Measurements from ENCODE around the gene FHIP2A.
"Not testable (repeated sequence)": the region's sequence is repeated elsewhere in the genome, so short reads cannot be mapped to it uniquely, and the experiment has no call there.

The FHIP2A gene

GRCh38 chr10:114845978-114846693 is 24.6 kb downstream of the FHIP2A start:
- WGBS, result 96% methylated on average over 6 of the region's 8 CpGs
- Histone ChIP-seq H3K36me3 (ENCODE audit: insufficient read depth, low read length) (peaks cover 80% of the 10 kb centered on the region), H3K4me3 (ENCODE audit: low read length) (no peak overlapping the region), H3K27ac (ENCODE audit: low read depth, low read length) (no peak overlapping the region), H3K4me1 (ENCODE audit: insufficient read depth, low read length) (no peaks in the 10 kb centered on the region), H3K9me3 (ENCODE audit: insufficient read depth, low read depth, low read length) (no peaks in the 10 kb centered on the region), H3K27me3 (ENCODE audit: insufficient read depth, low read length) (no peaks in the 10 kb centered on the region), H3K9ac (ENCODE audit: low read depth, low read length) (no peak overlapping the region)

GRCh38 chr10:114847517-114847916 is 25.9 kb downstream of the FHIP2A start:
- not testable (repeated sequence) for H3K4me3 ChIP-seq (ENCODE audit: low read length); H3K9ac ChIP-seq (ENCODE audit: low read depth, low read length); H3K9me3 ChIP-seq (ENCODE audit: insufficient read depth, low read depth, low read length); H3K4me1 ChIP-seq (ENCODE audit: insufficient read depth, low read length); H3K27ac ChIP-seq (ENCODE audit: low read depth, low read length); H3K27me3 ChIP-seq (ENCODE audit: insufficient read depth, low read length)
- WGBS, result 90% methylated on average over 9 of the region's 10 CpGs
- peaks cover 86% of the 10 kb centered on the region for H3K36me3 ChIP-seq (ENCODE audit: insufficient read depth, low read length)

GRCh38 chr10:114849674-114850073 is 28.1 kb downstream of the FHIP2A start:
- no peaks in the 10 kb centered on the region for H3K27me3 ChIP-seq (ENCODE audit: insufficient read depth, low read length)
- no peak overlapping the region for H3K4me3 ChIP-seq (ENCODE audit: low read length)
- H3K36me3 ChIP-seq (ENCODE audit: insufficient read depth, low read length), result peaks cover 81% of the 10 kb centered on the region
- H3K4me1 ChIP-seq (ENCODE audit: insufficient read depth, low read length), result no peaks in the 10 kb centered on the region
- 94% methylated on average over 4 of the region's 4 CpGs for WGBS
- no peak overlapping the region for H3K27ac ChIP-seq (ENCODE audit: low read depth, low read length)
- H3K9me3 ChIP-seq (ENCODE audit: insufficient read depth, low read depth, low read length), result no peaks in the 10 kb centered on the region
- no peak overlapping the region for H3K9ac ChIP-seq (ENCODE audit: low read depth, low read length)

GRCh38 chr10:114850126-114850525 is 28.5 kb downstream of the FHIP2A start:
- Histone ChIP-seq H3K4me1 (ENCODE audit: insufficient read depth, low read length) (no peaks in the 10 kb centered on the region), H3K4me3 (ENCODE audit: low read length) (no peak overlapping the region), H3K9ac (ENCODE audit: low read depth, low read length) (no peak overlapping the region), H3K27me3 (ENCODE audit: insufficient read depth, low read length) (no peaks in the 10 kb centered on the region), H3K9me3 (ENCODE audit: insufficient read depth, low read depth, low read length) (no peaks in the 10 kb centered on the region), H3K36me3 (ENCODE audit: insufficient read depth, low read length) (peaks cover 82% of the 10 kb centered on the region), H3K27ac (ENCODE audit: low read depth, low read length) (no peak overlapping the region)
- WGBS, result 81% methylated on average over 2 of the region's 2 CpGs

DNA sequence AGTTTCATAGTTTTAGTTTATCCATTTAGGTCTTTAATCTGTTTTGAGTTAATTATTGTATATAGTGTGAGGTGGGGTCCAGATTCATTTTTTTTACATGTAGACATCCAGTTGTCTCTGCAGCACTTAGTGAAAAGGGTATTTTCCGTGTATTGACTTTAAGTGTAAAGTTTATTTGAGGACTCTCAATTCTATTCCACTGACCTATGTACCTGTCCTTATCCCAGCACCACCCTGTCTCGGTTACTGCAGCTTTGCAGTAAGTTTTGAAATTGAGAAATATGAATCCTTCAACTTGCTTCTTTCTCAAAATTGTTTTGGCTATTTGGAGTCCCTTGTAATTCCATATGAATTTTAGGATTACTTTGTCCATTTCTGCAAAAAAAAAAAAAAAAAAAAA is 29.8 kb downstream of the FHIP2A start:
- 100% methylated on average over 1 of the region's 2 CpGs for WGBS

GRCh38 chr10:114852197-114852596 is 30.6 kb downstream of the FHIP2A start:
- Histone ChIP-seq H3K9me3 (ENCODE audit: insufficient read depth, low read depth, low read length) (no peaks in the 10 kb centered on the region), H3K4me3 (ENCODE audit: low read length) (no peak overlapping the region), H3K27ac (ENCODE audit: low read depth, low read length) (no peak overlapping the region), H3K27me3 (ENCODE audit: insufficient read depth, low read length) (no peaks in the 10 kb centered on the region), H3K4me1 (ENCODE audit: insufficient read depth, low read length) (no peaks in the 10 kb centered on the region), H3K9ac (ENCODE audit: low read depth, low read length) (no peak overlapping the region), H3K36me3 (ENCODE audit: insufficient read depth, low read length) (peaks cover 84% of the 10 kb centered on the region)

More for the DNA sequence above, 29.8 kb downstream of the FHIP2A start:
- H3K4me1 ChIP-seq (ENCODE audit: insufficient read depth, low read length), result no peaks in the 10 kb centered on the region
- H3K4me3 ChIP-seq (ENCODE audit: low read length), result no peak overlapping the region
- peaks cover 82% of the 10 kb centered on the region for H3K36me3 ChIP-seq (ENCODE audit: insufficient read depth, low read length)
- no peaks in the 10 kb centered on the region for H3K9me3 ChIP-seq (ENCODE audit: insufficient read depth, low read depth, low read length)
- no peak overlapping the region for H3K27ac ChIP-seq (ENCODE audit: low read depth, low read length)
- no peak overlapping the region for H3K9ac ChIP-seq (ENCODE audit: low read depth, low read length)
- no peaks in the 10 kb centered on the region for H3K27me3 ChIP-seq (ENCODE audit: insufficient read depth, low read length)

- WGBS, result 92% methylated on average over 1 of the region's 1 CpG
These were observed 33.3 kb downstream of the FHIP2A start for GRCh38 chr10:114854906-114855305.

DNA sequence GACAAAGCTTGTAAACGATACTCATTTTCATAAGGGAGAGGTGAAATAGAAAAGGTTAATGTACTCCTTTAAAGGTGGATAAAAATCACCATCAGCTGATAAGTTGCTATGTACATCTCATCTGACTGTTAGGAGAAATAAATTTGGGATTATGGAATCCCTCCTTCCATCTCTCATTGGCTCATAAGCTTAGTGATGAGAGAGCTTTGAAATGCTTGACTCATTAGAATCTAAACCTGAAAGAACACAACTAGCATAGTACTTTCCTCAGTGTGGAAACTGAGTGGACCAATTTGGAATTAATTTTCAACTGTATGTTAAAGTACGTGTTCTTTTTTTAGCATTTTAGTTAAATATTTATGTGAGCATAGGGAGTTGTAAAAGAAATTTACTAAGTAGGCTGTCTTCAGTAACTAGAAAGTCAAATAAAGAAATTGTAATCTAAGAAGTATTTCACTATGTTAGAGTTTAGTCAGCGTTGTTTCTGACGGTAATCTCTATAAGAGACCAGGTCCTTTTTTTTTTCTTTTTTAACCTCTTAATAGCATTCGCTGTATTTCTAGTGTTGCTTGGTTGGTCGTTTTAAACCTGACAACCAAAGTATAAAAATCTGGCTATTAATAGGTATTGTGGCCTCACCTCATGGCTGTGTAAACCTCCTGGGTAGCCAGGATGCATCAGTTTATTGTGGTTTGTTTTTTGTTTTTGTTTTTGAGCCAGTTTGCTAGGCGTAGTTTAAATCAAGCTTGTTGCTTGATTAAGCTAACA is 34.4 kb downstream of the FHIP2A start:
- H3K9me3 ChIP-seq (ENCODE audit: insufficient read depth, low read depth, low read length), result no peaks in the 10 kb centered on the region
- no peak overlapping the region for H3K4me3 ChIP-seq (ENCODE audit: low read length)
- H3K27ac ChIP-seq (ENCODE audit: low read depth, low read length), result no peak overlapping the region
- H3K9ac ChIP-seq (ENCODE audit: low read depth, low read length), result no peak overlapping the region
- peaks cover 77% of the 10 kb centered on the region for H3K36me3 ChIP-seq (ENCODE audit: insufficient read depth, low read length)
- WGBS, result 93% methylated on average over 7 of the region's 7 CpGs
- H3K27me3 ChIP-seq (ENCODE audit: insufficient read depth, low read length), result no peaks in the 10 kb centered on the region
- H3K4me1 ChIP-seq (ENCODE audit: insufficient read depth, low read length), result no peaks in the 10 kb centered on the region

More at GRCh38 chr10:114854906-114855305, 33.3 kb downstream of the FHIP2A start:
- Histone ChIP-seq H3K9ac (ENCODE audit: low read depth, low read length) (no peak overlapping the region), H3K4me1 (ENCODE audit: insufficient read depth, low read length) (no peaks in the 10 kb centered on the region), H3K27me3 (ENCODE audit: insufficient read depth, low read length) (no peaks in the 10 kb centered on the region), H3K36me3 (ENCODE audit: insufficient read depth, low read length) (peaks cover 82% of the 10 kb centered on the region), H3K4me3 (ENCODE audit: low read length) (no peak overlapping the region), H3K9me3 (ENCODE audit: insufficient read depth, low read depth, low read length) (no peaks in the 10 kb centered on the region), H3K27ac (ENCODE audit: low read depth, low read length) (no peak overlapping the region)

- H3K9ac ChIP-seq (ENCODE audit: low read depth, low read length), result no peak overlapping the region
- no peak overlapping the region for H3K4me3 ChIP-seq (ENCODE audit: low read length)
- H3K9me3 ChIP-seq (ENCODE audit: insufficient read depth, low read depth, low read length), result no peaks in the 10 kb centered on the region
- 95% methylated on average over 9 of the region's 9 CpGs for WGBS
- no peaks in the 10 kb centered on the region for H3K4me1 ChIP-seq (ENCODE audit: insufficient read depth, low read length)
- H3K27ac ChIP-seq (ENCODE audit: low read depth, low read length), result no peak overlapping the region
- peaks cover 80% of the 10 kb centered on the region for H3K36me3 ChIP-seq (ENCODE audit: insufficient read depth, low read length)
- no peaks in the 10 kb centered on the region for H3K27me3 ChIP-seq (ENCODE audit: insufficient read depth, low read length)
These were observed 35.1 kb downstream of the FHIP2A start for GRCh38 chr10:114856544-114857287.

- H3K9ac ChIP-seq (ENCODE audit: low read depth, low read length); H3K9me3 ChIP-seq (ENCODE audit: insufficient read depth, low read depth, low read length); H3K4me3 ChIP-seq (ENCODE audit: low read length); H3K27me3 ChIP-seq (ENCODE audit: insufficient read depth, low read length); H3K27ac ChIP-seq (ENCODE audit: low read depth, low read length); H3K4me1 ChIP-seq (ENCODE audit: insufficient read depth, low read length): not testable (repeated sequence)
- 95% methylated on average over 8 of the region's 8 CpGs for WGBS
- H3K36me3 ChIP-seq (ENCODE audit: insufficient read depth, low read length), result peaks cover 83% of the 10 kb centered on the region
These were observed 35.6 kb downstream of the FHIP2A start for GRCh38 chr10:114857288-114857565.

- Histone ChIP-seq H3K4me1 (ENCODE audit: insufficient read depth, low read length) (no peaks in the 10 kb centered on the region), H3K9me3 (ENCODE audit: insufficient read depth, low read depth, low read length) (no peaks in the 10 kb centered on the region), H3K4me3 (ENCODE audit: low read length) (no peak overlapping the region), H3K27me3 (ENCODE audit: insufficient read depth, low read length) (no peaks in the 10 kb centered on the region), H3K9ac (ENCODE audit: low read depth, low read length) (no peak overlapping the region), H3K36me3 (ENCODE audit: insufficient read depth, low read length) (peaks cover 83% of the 10 kb centered on the region), H3K27ac (ENCODE audit: low read depth, low read length) (no peak overlapping the region)
- WGBS, result no CpG with 5 or more reads among the region's 2 CpGs
These were observed 36.5 kb downstream of the FHIP2A start for GRCh38 chr10:114857922-114858629.

Measured in HUES64 (cell line).